Measurements from ENCODE around the gene GABRB1. TPM values are rescaled to one million over a fixed set of nuclear protein-coding genes. Genes with fewer than 3 reads are reported as not detected.
A peak's percentile ranks its signal among the peaks of the same experiment; 100 is the strongest.

GABRB1 gene
- total RNA-seq, 2 experiments from 2014 or later, result not detected

DNA sequence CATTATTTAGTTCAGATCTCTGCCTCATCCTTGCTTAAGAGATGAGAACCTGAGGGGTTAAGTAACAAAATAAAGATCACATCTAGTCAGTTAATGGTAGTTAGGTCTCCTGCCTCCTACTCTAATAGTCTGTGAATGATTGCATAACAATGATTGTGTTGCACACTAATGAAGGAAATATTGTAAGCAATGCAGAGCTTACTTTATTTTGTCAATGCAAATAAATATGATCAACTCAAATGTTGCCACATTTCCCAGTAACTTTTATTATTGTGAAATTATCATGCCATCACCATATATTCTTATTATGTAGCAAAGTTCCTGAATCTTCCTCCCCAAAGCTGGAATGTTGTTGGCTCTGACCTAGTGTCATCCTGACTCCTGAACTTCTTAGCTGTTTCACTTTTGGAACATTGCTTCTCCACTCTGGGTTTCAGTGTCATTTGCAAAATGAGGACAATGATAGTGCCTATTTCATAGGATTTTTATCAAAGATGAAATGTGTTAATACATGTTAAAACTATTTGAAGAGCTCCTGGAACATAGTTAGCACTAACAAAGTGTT lies 20.9 kb upstream of the GABRB1 start:
- DNase-seq (no peak), ATAC-seq (no peak)
- Mint-ChIP-seq H3K4me3 (no peak overlapping the region), H3K27me3 (no peaks in the 10 kb centered on the region), H3K4me1 (ENCODE audit: low read depth) (peaks cover 24% of the 10 kb centered on the region), H3K9me3 (no peaks in the 10 kb centered on the region), H3K36me3 (ENCODE audit: low read depth) (no peaks in the 10 kb centered on the region), H3K27ac (peak overlapping the region; percentile 51)
- ChIA-PET POLR2A (interaction anchor here (0.8 kb wide), 1 partner anchor 10 kb away, joined by 3 read pairs; no protein-coding TSS in a partner anchor), CTCF (interaction anchor here (0.6 to 1.7 kb wide), 3 partner anchors 10 to 68 kb away, joined by 3 to 4 read pairs (median 4); no protein-coding TSS in a partner anchor)
- intact Hi-C loops (cut with micrococcal nuclease), result no loop called here
- TF ChIP-seq, protein P1, sequence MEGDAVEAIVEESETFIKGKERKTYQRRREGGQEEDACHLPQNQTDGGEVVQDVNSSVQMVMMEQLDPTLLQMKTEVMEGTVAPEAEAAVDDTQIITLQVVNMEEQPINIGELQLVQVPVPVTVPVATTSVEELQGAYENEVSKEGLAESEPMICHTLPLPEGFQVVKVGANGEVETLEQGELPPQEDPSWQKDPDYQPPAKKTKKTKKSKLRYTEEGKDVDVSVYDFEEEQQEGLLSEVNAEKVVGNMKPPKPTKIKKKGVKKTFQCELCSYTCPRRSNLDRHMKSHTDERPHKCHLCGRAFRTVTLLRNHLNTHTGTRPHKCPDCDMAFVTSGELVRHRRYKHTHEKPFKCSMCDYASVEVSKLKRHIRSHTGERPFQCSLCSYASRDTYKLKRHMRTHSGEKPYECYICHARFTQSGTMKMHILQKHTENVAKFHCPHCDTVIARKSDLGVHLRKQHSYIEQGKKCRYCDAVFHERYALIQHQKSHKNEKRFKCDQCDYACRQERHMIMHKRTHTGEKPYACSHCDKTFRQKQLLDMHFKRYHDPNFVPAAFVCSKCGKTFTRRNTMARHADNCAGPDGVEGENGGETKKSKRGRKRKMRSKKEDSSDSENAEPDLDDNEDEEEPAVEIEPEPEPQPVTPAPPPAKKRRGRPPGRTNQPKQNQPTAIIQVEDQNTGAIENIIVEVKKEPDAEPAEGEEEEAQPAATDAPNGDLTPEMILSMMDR (IDR thresholded peaks at IDR 0.05), result no peak

DNA sequence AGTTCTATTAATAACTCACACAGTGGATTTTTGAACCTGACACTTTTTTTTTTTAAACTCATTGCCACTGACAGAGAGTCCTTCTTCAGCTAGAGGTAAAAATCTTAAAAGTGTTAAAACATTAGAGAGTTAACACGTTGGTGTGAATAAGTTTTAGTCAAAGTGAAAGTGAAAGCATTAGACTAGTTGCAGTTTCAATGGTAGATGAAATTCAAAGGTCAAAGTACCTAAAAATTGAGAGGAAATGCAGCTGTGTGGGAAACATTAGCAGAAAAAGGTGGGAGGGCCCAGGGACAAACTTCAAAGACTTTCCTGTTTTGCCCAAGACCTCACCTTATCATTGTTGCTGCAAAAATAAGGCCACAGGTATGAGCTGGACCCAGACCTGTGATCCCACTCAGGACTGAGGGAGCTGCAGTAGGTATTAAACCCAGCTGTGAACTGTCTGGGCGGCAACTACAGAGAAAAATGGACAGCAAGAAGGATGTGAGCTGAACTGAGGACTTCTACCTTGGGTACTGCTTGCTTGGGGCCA lies 20.4 kb upstream of the GABRB1 start:
- no peaks in the 10 kb centered on the region for H3K9me3 Mint-ChIP-seq
- H3K36me3 Mint-ChIP-seq (ENCODE audit: low read depth), result no peaks in the 10 kb centered on the region
- peak; percentile 83 for ATAC-seq
- TF ChIP-seq, protein P1 (IDR thresholded peaks at IDR 0.05), result no peak
- intact Hi-C loops (cut with micrococcal nuclease), result no loop called here
- H3K4me1 Mint-ChIP-seq (ENCODE audit: low read depth), result peaks cover 24% of the 10 kb centered on the region
- ChIA-PET CTCF (interaction anchor here (0.6 to 1.7 kb wide), 4 partner anchors 11 to 111 kb away, joined by 3 to 4 read pairs (median 4); no protein-coding TSS in a partner anchor), POLR2A (interaction anchor here (0.8 kb wide), 1 partner anchor 10 kb away, joined by 3 read pairs; no protein-coding TSS in a partner anchor)
- H3K27me3 Mint-ChIP-seq, result no peaks in the 10 kb centered on the region
- peak; percentile 24 for DNase-seq
- no peak overlapping the region for H3K4me3 Mint-ChIP-seq
- H3K27ac Mint-ChIP-seq, result peak overlapping the region; percentile 51

DNA sequence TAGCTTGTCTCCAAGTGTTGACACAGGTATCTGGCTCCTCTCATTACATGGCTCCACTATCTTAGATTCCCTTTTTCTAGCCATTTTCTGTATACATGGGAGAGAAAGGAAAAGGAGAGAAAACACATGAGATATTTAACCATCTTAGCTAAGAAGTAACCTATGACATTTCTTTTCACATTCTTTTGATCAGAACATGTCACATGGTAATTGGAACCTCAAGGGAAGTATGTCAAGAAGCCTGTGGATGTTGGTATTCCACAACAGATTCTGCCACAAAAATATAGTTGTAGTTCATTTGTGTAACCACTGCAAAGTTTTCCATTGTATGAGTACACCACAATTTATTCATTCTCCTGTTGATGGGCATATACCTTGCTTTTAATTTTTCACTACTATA lies 18.7 kb upstream of the GABRB1 start:
- TF ChIP-seq, protein P1 (IDR thresholded peaks at IDR 0.05), result no peak
- Mint-ChIP-seq H3K27me3 (no peaks in the 10 kb centered on the region), H3K9me3 (no peaks in the 10 kb centered on the region), H3K27ac (peak overlapping the region; percentile 25), H3K4me3 (no peak overlapping the region), H3K36me3 (ENCODE audit: low read depth) (no peaks in the 10 kb centered on the region), H3K4me1 (ENCODE audit: low read depth) (peaks cover 24% of the 10 kb centered on the region)
- ChIA-PET POLR2A (no interaction called here), CTCF (interaction anchor here (0.6 kb wide), 1 partner anchor 227 kb away, joined by 3 read pairs; no protein-coding TSS in a partner anchor)
- ATAC-seq, result no peak
- DNase-seq, result no peak
- intact Hi-C loops (cut with micrococcal nuclease), result no loop called here

DNA sequence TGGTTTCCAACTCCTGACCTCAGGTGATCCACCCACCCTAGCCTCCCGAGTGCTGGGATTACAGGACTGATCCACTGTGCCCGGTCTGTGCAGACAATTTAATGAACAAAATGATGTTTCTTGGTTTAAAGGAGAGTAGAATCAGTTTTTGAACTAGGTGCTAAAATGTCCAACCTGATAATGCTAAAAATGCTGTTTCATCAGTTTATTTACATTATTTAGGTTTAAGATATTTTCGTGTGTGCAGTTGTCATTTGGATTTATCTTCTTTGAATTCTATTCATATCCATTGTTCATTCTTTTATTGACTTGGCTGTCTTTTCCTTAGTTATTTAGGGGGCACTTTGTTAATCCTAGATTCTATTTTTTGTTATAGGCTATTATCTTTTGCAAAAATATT lies 18.0 kb upstream of the GABRB1 start:
- ATAC-seq (no peak), DNase-seq (no peak)
- H3K27me3 Mint-ChIP-seq, result no peaks in the 10 kb centered on the region
- H3K4me1 Mint-ChIP-seq (ENCODE audit: low read depth), result peaks cover 24% of the 10 kb centered on the region
- TF ChIP-seq, protein P1 (IDR thresholded peaks at IDR 0.05), result no peak
- intact Hi-C loops (cut with micrococcal nuclease), result no loop called here
- H3K27ac Mint-ChIP-seq, result no peak overlapping the region
- ChIA-PET CTCF (no interaction called here), POLR2A (no interaction called here)
- no peaks in the 10 kb centered on the region for H3K36me3 Mint-ChIP-seq (ENCODE audit: low read depth)
- no peak overlapping the region for H3K4me3 Mint-ChIP-seq
- H3K9me3 Mint-ChIP-seq, result no peaks in the 10 kb centered on the region

DNA sequence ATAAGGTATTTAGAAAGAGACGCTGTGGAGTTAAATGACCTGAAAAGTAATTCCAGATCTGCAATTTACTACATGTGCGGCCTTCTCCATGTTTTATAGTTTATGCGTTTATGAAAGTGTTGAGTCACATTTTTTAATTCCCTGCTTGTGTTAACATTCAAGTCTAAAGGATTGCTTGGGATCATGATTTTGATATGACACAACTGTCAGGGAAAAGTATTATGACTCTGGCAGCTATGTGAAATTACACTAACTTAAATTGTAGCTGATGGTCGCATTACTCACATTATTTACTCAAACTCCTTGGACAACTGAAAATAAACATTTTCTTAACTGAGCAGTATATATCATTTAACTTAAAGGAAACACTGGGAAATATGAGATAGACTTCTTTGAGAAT lies 14.3 kb upstream of the GABRB1 start:
- ATAC-seq, result no peak
- ChIA-PET POLR2A (no interaction called here), CTCF (no interaction called here)
- TF ChIP-seq, protein P1 (IDR thresholded peaks at IDR 0.05), result no peak
- H3K4me3 Mint-ChIP-seq, result no peak overlapping the region
- H3K4me1 Mint-ChIP-seq (ENCODE audit: low read depth), result peaks cover 4% of the 10 kb centered on the region
- DNase-seq, result no peak
- H3K9me3 Mint-ChIP-seq, result no peaks in the 10 kb centered on the region
- no peaks in the 10 kb centered on the region for H3K36me3 Mint-ChIP-seq (ENCODE audit: low read depth)
- no peak overlapping the region for H3K27ac Mint-ChIP-seq
- intact Hi-C loops (cut with micrococcal nuclease), result no loop called here
- H3K27me3 Mint-ChIP-seq, result peaks cover 4% of the 10 kb centered on the region
